ENCODE results near the gene ANKRD29.
"Not testable (repeated sequence)": the region's sequence is repeated elsewhere in the genome, so short reads cannot be mapped to it uniquely, and the experiment has no call there.

Gene ANKRD29

GRCh38 chr18:23614413-23614812, 48.3 kb downstream of the ANKRD29 start:
- DNase-seq, result no peak

- not testable (repeated sequence) for DNase-seq
Measured at GRCh38 chr18:23613091-23613475, 49.6 kb downstream of the ANKRD29 start.

GRCh38 chr18:23612434-23613090, 50.1 kb downstream of the ANKRD29 start:
- no peak for DNase-seq

- DNase-seq, result no peak
Measured at GRCh38 chr18:23609390-23610023, 53.2 kb downstream of the ANKRD29 start.

- DNase-seq, result no peak
Measured at GRCh38 chr18:23608211-23608610, 54.5 kb downstream of the ANKRD29 start.

GRCh38 chr18:23605941-23606340, 56.8 kb downstream of the ANKRD29 start:
- DNase-seq, result no peak

GRCh38 chr18:23599809-23600208, 62.9 kb downstream of the ANKRD29 start:
- no peak for DNase-seq

GRCh38 chr18:23596183-23596582, 66.5 kb downstream of the ANKRD29 start:
- DNase-seq, result no peak

GRCh38 chr18:23595591-23595990, 67.1 kb downstream of the ANKRD29 start:
- DNase-seq, result no peak

- DNase-seq, result no peak
Measured at GRCh38 chr18:23593720-23594119, 69.0 kb downstream of the ANKRD29 start.

- DNase-seq, result no peak
Measured at GRCh38 chr18:23592911-23593310, 69.8 kb downstream of the ANKRD29 start.

- DNase-seq, result no peak
Measured at GRCh38 chr18:23591011-23591410, 71.7 kb downstream of the ANKRD29 start.

GRCh38 chr18:23588836-23589560, 73.7 kb downstream of the ANKRD29 start:
- no peak for DNase-seq

GRCh38 chr18:23587220-23587642, 75.5 kb downstream of the ANKRD29 start:
- DNase-seq, result peak; percentile 5

- DNase-seq, result peak; percentile 94
Measured at GRCh38 chr18:23586249-23587196, 76.2 kb downstream of the ANKRD29 start, which contains the start of gene NPC1. NPC1 (minus strand) TSS chr18:23586506; CDS start chr18:23586343, 163 bp downstream.

GRCh38 chr18:23585897-23586248, 76.8 kb downstream of the ANKRD29 start:
- DNase-seq, result no peak

GRCh38 chr18:23585007-23585871, 77.5 kb downstream of the ANKRD29 start:
- DNase-seq, result peak; percentile 13

GRCh38 chr18:23584019-23584983, 78.4 kb downstream of the ANKRD29 start:
- DNase-seq, result no peak

- DNase-seq, result no peak
Measured at GRCh38 chr18:23583071-23583865, 79.4 kb downstream of the ANKRD29 start.
